Omental fat pad (tissue), 4 donors: ENCODE measurements around the gene NUB1. TPM values are rescaled to one million over a fixed set of nuclear protein-coding genes. Genes with fewer than 3 reads are reported as not detected.

Source experiments
- ATAC-seq: fragments of 150-250 bp; one replicate; pipeline ENCODE4 v1.9.1; 2016; ENCODE audit warnings: mild to moderate bottlenecking, moderate library complexity; ENCODE audit not compliant: low FRiP score
- DNase-seq: peaks from one replicate; pipeline ENCODE4 v3.0.0-alpha.2; 2019; ENCODE audit warnings: low spot score
- total RNA-seq, 4 donors: library from RNA; depleted of rRNA; stranded (reverse); fragments of >200 nt; gene quantifications; one replicate each; pipeline ENCODE4 v1.1.0, GENCODE V29; 2016
- TF ChIP-seq, protein P1 (sequence below), 3 donors: fragments of 450-650 bp; IDR thresholded peaks; one replicate each; pipeline ENCODE4 v1.5.1; 2016 to 2017; ENCODE audit warnings: antibody characterized with exemption in 3 of 3, mild to moderate bottlenecking in 3 of 3, moderate library complexity in 2 of 3

Gene NUB1
- total RNA-seq, 4 donors from 2014 or later = 48.6 to 76.4 (median 56.0) TPM

DNA sequence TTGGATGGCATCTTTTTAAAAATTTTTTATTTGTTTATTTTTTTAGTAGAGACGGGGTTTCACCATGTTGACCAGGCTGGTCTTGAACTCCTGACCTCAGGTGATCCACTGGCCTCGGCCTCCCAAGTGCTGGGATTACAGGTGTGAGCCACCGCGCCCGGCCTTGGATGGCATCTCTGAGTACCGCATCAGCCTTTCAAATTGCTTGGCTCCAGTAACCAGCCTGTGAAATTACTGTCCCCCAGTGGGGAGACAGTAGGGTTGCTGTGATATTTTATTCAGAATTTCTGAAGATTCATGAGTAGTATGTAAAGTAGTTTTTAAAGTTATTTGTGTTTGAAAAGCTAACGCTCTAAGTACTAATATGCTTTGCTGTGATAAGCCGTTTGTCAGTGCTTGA is 1.2 kb downstream of the NUB1 start:
- no peak for DNase-seq
- TF ChIP-seq, protein P1, sequence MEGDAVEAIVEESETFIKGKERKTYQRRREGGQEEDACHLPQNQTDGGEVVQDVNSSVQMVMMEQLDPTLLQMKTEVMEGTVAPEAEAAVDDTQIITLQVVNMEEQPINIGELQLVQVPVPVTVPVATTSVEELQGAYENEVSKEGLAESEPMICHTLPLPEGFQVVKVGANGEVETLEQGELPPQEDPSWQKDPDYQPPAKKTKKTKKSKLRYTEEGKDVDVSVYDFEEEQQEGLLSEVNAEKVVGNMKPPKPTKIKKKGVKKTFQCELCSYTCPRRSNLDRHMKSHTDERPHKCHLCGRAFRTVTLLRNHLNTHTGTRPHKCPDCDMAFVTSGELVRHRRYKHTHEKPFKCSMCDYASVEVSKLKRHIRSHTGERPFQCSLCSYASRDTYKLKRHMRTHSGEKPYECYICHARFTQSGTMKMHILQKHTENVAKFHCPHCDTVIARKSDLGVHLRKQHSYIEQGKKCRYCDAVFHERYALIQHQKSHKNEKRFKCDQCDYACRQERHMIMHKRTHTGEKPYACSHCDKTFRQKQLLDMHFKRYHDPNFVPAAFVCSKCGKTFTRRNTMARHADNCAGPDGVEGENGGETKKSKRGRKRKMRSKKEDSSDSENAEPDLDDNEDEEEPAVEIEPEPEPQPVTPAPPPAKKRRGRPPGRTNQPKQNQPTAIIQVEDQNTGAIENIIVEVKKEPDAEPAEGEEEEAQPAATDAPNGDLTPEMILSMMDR (IDR thresholded peaks at IDR 0.05) = no peak
- no peak for ATAC-seq

DNA sequence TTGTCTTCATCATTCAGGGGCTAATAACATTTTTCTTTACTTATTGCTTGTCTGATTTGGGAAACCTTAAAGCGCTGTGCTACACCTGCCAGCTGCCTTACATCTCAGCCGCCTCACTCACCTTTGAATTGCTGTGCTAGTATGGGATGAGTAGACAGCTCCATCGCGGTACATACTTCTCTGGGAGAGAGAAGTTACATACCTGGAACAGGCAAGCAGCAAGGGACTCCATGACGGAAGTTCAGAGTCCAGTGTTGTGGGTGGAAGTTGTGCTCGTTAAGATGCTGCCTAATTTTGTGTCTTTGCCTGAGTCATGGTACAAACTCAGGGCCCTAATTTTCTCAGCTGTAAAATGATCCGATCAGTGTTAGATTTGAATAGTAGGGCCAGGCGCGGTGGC is 1.9 kb downstream of the NUB1 start:
- TF ChIP-seq, protein P1 (IDR thresholded peaks at IDR 0.05) = no peak
- DNase-seq (no peak), ATAC-seq (no peak)

DNA sequence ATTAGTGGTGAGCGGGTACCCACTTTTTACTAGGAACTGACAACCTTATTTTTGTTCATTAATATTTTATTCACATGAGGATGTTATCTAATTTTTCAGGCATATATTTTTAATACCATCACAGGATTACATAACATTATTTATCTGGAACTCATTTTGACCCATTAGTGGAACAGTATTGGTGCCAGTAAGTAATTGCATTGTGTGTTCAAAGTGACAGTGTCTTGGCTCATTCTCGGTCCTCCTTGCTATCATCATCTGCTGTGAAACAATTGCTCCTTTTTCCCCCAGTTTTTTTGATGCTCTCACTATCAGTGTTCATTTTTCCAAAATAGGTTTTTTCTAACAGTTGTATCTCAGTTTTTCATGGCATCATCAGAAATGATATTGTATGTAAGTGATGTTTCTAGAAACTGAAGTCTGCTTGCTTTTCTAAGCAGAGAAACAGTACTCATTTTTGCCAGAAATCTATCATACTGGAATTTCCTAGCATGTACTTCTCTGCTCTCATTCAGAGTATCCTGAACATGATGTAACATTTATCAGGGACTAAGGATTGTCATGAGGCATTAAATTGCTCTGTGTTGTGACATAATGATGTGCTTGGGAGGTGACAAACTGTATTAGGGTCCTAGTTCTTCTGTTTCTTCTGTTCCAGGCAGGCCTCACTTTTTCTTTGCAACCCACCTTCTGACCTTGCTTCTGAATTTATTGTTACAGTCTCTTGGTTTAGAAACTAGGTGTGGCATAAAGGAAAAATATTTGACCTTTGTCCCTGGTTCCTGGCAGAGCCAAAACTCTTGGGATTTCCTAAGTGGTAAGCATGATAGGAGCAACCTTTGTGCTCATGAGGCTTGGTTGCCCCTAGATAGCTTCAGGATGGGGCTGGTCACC is 4.2 kb downstream of the NUB1 start:
- TF ChIP-seq, protein P1 (IDR thresholded peaks at IDR 0.05) = no peak
- ATAC-seq = no peak
- no peak for DNase-seq

DNA sequence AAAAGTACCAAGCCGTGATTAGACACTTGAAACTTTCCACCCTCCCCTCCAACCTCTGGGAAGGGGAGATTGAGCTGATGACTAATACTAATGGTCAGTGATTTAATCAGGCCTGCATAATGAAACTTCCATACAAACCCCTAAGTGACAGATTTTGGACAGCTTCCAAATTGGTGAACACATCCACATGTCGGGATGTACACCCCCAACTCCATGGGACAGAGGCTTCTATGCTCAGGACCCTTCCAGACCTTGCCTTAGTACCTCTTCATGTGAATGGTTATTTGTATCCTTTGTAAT is 4.8 kb downstream of the NUB1 start:
- TF ChIP-seq, protein P1 (IDR thresholded peaks at IDR 0.05) = no peak
- DNase-seq (no peak), ATAC-seq (no peak)

DNA sequence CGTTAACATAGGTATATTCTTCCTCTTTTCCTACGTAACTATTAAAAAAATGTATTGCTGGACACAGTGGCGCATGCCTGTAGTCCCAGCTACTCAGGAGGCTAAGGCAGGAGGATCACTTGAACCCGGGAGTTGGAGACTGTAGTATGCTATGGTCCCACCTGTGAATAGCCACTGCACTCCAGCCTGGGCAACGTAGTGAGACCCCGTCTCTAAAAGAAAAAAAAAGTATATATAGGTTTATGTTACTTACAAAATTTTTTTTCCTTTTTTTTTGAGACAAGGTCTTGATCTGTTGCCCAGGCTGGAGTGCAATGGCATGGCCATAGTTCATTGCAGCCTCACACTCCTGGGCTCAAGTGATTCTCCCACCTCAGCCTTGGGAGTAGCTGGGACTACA is 5.6 kb downstream of the NUB1 start:
- DNase-seq = no peak
- TF ChIP-seq, protein P1 (IDR thresholded peaks at IDR 0.05) = no peak
- ATAC-seq = no peak

DNA sequence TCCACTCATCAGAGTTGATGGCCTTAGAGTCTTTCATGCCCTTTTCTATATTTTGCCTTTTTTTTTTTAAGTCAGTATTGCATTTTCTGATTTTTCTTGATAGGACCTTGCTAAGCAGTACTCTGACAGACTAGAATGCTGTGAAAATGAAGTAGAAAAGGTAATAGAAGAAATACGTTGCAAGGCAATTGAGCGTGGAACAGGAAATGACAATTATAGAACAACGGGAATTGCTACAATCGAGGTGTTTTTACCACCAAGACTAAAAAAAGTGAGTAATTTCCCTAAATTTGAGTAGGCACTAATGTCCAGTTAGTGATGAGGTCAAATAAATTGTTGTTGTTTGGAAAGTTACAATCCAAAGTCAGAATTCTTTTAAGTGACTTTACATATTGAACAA is 7.4 kb downstream of the NUB1 start:
- ATAC-seq (no peak), DNase-seq (no peak)
- TF ChIP-seq, protein P1 (IDR thresholded peaks at IDR 0.05) = no peak

DNA sequence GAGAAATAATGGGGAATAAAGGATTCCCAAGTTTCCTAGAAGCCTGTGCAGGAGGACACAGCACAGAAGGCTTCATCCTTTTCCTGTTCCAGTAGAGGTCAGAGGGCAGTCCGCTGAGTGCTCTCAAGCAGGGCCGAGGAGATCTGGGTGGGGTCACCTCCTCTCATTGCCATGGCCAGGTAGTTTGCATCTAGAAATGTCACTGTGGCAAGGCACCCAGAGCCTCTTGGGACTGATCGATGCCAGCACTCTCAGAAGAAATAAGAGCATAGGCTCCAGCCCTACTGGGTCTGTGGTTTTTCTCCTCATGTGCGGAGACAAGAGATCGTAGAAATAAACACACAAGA is 7.9 kb downstream of the NUB1 start:
- DNase-seq (no peak), ATAC-seq (peak; percentile 16)
- TF ChIP-seq, protein P1 (IDR thresholded peaks at IDR 0.05) = no peak
